H1 (cell line): ENCODE measurements around the gene JAG2. TPM values are rescaled to one million over a fixed set of nuclear protein-coding genes. Genes with fewer than 3 reads are reported as not detected.

Experiments
- CTCF ChIA-PET: fragments of 300-600 bp; sonication (Branson Sonifier 250); formaldehyde crosslinking; loops from one replicate; lab custom pipeline; 2021; ENCODE audit not compliant: partially characterized antibody; lab: Charles Lee
- POLR2A ChIA-PET: fragments of 300-600 bp; sonication (Branson Sonifier 250); formaldehyde crosslinking; loops from one replicate; lab custom pipeline; 2021; ENCODE audit warnings: inconsistent platforms; ENCODE audit not compliant: partially characterized antibody; lab: Charles Lee
- DNase-seq, 2 experiments: peaks; one replicate each; pipeline versions ENCODE4 v3.0.0 to v3.0.0-alpha.2; 2010 to 2022; ENCODE audit warnings: low spot score in 2 of 2, low read depth in 1 of 2, mixed read lengths in 1 of 2
- FAIRE-seq: peaks from 2 replicates; lab custom pipeline; 2011; peaks lifted over from hg19 to GRCh38; lab: Jason Lieb, UNC
- H2AFZ ChIP-seq: 2 replicates; pipeline ENCODE4 v1.8.1; 2012; ENCODE audit warnings: low read length, inconsistent platforms
- H2AK5ac ChIP-seq: 2 replicates; pipeline ENCODE4 v1.6.1; 2013; ENCODE audit warnings: low read depth, low read length
- H2BK120ac ChIP-seq: replicated peaks from 2 replicates; pipeline ENCODE3; 2013; ENCODE audit warnings: low read depth, low read length, inconsistent platforms
- H2BK12ac ChIP-seq: 2 replicates; pipeline ENCODE4 v1.6.1; 2013; ENCODE audit warnings: low read depth, low read length
- H2BK15ac ChIP-seq: 2 replicates; pipeline ENCODE4 v1.6.1; 2013; ENCODE audit warnings: low read length
- H2BK20ac ChIP-seq: 2 replicates; pipeline ENCODE4 v1.6.1; 2013; ENCODE audit warnings: low read length
- H2BK5ac ChIP-seq: 2 replicates; pipeline ENCODE4 v1.6.1; 2013; ENCODE audit warnings: low read depth, low read length
- H3K14ac ChIP-seq: 2 replicates; pipeline ENCODE4 v1.6.1; 2013; ENCODE audit warnings: inconsistent platforms; ENCODE audit not compliant: insufficient read length
- H3K18ac ChIP-seq: 2 replicates; pipeline ENCODE4 v1.6.1; 2013; ENCODE audit warnings: low read length; ENCODE audit errors: extremely low read depth
- H3K23ac ChIP-seq: 2 replicates; pipeline ENCODE4 v1.6.1; 2013; ENCODE audit warnings: inconsistent platforms; ENCODE audit not compliant: insufficient read length
- H3K23me2 ChIP-seq: 2 replicates; pipeline ENCODE4 v1.6.1; 2013; ENCODE audit warnings: low read depth, low read length
- H3K27ac ChIP-seq: 2 replicates; pipeline ENCODE4 v1.6.1; 2011; ENCODE audit warnings: low read depth, low read length, inconsistent platforms
- H3K27me3 ChIP-seq, 4 experiments: replicated peaks in 1 of 4; 1 replicate in 1 of 4; 2 replicates in 3 of 4; pipeline versions ENCODE4 v1.6.1 to v1.8.1; 2011 to 2013; ENCODE audit warnings: low read length in 3 of 4, mild to moderate bottlenecking in 3 of 4, inconsistent platforms in 2 of 4, mixed read lengths in 2 of 4, moderate library complexity in 1 of 4; ENCODE audit not compliant: control insufficient read depth in 3 of 4, insufficient read depth in 3 of 4; ENCODE audit errors: extremely low read depth in 1 of 4
- H3K36me3 ChIP-seq, 4 experiments: 2 replicates each; pipeline versions ENCODE4 v1.6.1 to v1.8.1; 2011 to 2013; ENCODE audit warnings: mild to moderate bottlenecking in 4 of 4, low read length in 3 of 4, moderate library complexity in 2 of 4, control low read depth in 1 of 4, inconsistent platforms in 1 of 4; ENCODE audit not compliant: insufficient read depth in 4 of 4, control insufficient read depth in 2 of 4
- H3K4ac ChIP-seq: replicated peaks from 2 replicates; pipeline ENCODE3; 2013; ENCODE audit warnings: low read length, low read depth, mixed read lengths, inconsistent platforms; ENCODE audit not compliant: insufficient read length
- H3K4me1 ChIP-seq, 4 experiments: replicated peaks in 1 of 4; 1 replicate in 1 of 4; 2 replicates in 3 of 4; pipeline versions ENCODE4 v1.6.1 to v1.8.1; 2011 to 2013; ENCODE audit warnings: low read length in 3 of 4, inconsistent platforms in 2 of 4, mixed read lengths in 1 of 4; ENCODE audit not compliant: insufficient read depth in 4 of 4, control insufficient read depth in 3 of 4
- H3K4me2 ChIP-seq, 2 experiments: 2 replicates each; pipeline versions ENCODE4 v1.6.1 to v1.8.1; 2011 to 2013; ENCODE audit warnings: low read depth in 2 of 2, low read length in 2 of 2, control low read depth in 1 of 2, inconsistent platforms in 1 of 2, mild to moderate bottlenecking in 1 of 2; ENCODE audit not compliant: insufficient read depth in 1 of 2
- H3K4me3 ChIP-seq, 4 experiments: fragments of 200-600, 300-600 bp in 1 of 4; sonication (generic), shearing (Covaris generic), sonication (Bioruptor Twin) in 1 of 4; 2 replicates each; pipeline versions ENCODE4 v1.5.1 to v1.8.1; 2011 to 2016; ENCODE audit warnings: low read length in 4 of 4, low read depth in 3 of 4, control low read depth in 2 of 4, inconsistent platforms in 2 of 4, mild to moderate bottlenecking in 2 of 4, mixed read lengths in 1 of 4, moderate library complexity in 1 of 4; ENCODE audit not compliant: insufficient read depth in 2 of 4; ENCODE audit errors: extremely low read depth in 1 of 4
- H3K56ac ChIP-seq: replicated peaks from 2 replicates; pipeline ENCODE3; 2013; ENCODE audit warnings: low read depth, mild to moderate bottlenecking, mixed read lengths, low read length, inconsistent platforms; ENCODE audit not compliant: insufficient read length
- H3K79me1 ChIP-seq: 2 replicates; pipeline ENCODE4 v1.6.1; 2013; ENCODE audit warnings: low read depth, low read length, control low read depth
- H3K79me2 ChIP-seq, 2 experiments: 2 replicates each; pipeline versions ENCODE4 v1.6.1 to v1.8.1; 2012 to 2013; ENCODE audit warnings: low read length in 2 of 2, mild to moderate bottlenecking in 2 of 2, inconsistent platforms in 1 of 2; ENCODE audit not compliant: insufficient read depth in 2 of 2, control insufficient read depth in 1 of 2
- H3K9ac ChIP-seq, 4 experiments: replicated peaks in 1 of 4; 1 replicate in 1 of 4; 2 replicates in 3 of 4; pipeline versions ENCODE4 v1.6.1 to v1.8.1; 2011 to 2013; ENCODE audit warnings: low read depth in 3 of 4, low read length in 3 of 4, control low read depth in 2 of 4, mild to moderate bottlenecking in 2 of 4, moderate library complexity in 2 of 4, inconsistent platforms in 1 of 4; ENCODE audit errors: extremely low read depth in 1 of 4
- H3K9me3 ChIP-seq, 2 experiments: 2 replicates each; pipeline versions ENCODE4 v1.6.1 to v1.8.1; 2012 to 2013; ENCODE audit warnings: mild to moderate bottlenecking in 2 of 2, moderate library complexity in 2 of 2, control low read depth in 1 of 2, inconsistent platforms in 1 of 2, low read depth in 1 of 2, low read length in 1 of 2, mixed read lengths in 1 of 2; ENCODE audit not compliant: insufficient read depth in 2 of 2
- H4K20me1 ChIP-seq, 2 experiments: replicated peaks in 1 of 2; 2 replicates each; pipeline versions ENCODE3 to v1.8.1; 2011 to 2013; ENCODE audit warnings: inconsistent platforms in 2 of 2, low read length in 2 of 2, mild to moderate bottlenecking in 1 of 2; ENCODE audit not compliant: insufficient read depth in 2 of 2, control insufficient read depth in 1 of 2
- H4K5ac ChIP-seq: 2 replicates; pipeline ENCODE4 v1.6.1; 2013; ENCODE audit warnings: low read length, low read depth, mixed read lengths, inconsistent platforms; ENCODE audit not compliant: insufficient read length
- H4K8ac ChIP-seq: 2 replicates; pipeline ENCODE4 v1.8.0; 2013; ENCODE audit warnings: mild to moderate bottlenecking, moderate library complexity, low read length, inconsistent platforms; ENCODE audit not compliant: insufficient read depth; ENCODE audit errors: extremely low read depth
- H4K91ac ChIP-seq: replicated peaks from 2 replicates; pipeline ENCODE3; 2013; ENCODE audit warnings: low read length, mixed read lengths, inconsistent platforms; ENCODE audit not compliant: insufficient read length
- BRCA1 ChIP-seq: IDR thresholded peaks from 2 replicates; pipeline ENCODE4 v1.6.1; 2012; ENCODE audit warnings: low read depth, low read length, improper control_type of control experiment
- CBX5 ChIP-seq: fragments of 300-800, 300-1000 bp; sonication (generic); IDR thresholded peaks from 2 replicates; pipeline ENCODE4 v1.7.1; 2016; ENCODE audit warnings: antibody characterized with exemption, low read length, low read depth
- GABPA ChIP-seq: IDR thresholded peaks from 2 replicates; pipeline ENCODE4 v1.6.1; 2011; ENCODE audit warnings: mild to moderate bottlenecking, low read length, moderate library complexity, borderline replicate concordance; ENCODE audit not compliant: insufficient read depth
- GTF2F1 ChIP-seq: IDR thresholded peaks from 2 replicates; pipeline ENCODE4 v1.6.1; 2012; ENCODE audit warnings: low read depth, low read length, improper control_type of control experiment, borderline replicate concordance
- HDAC6 ChIP-seq: IDR thresholded peaks from one replicate; pipeline ENCODE4 v1.7.1; 2012; ENCODE audit warnings: low read depth, mild to moderate bottlenecking, inconsistent platforms, low read length, moderate library complexity
- KDM1A ChIP-seq: fragments of 200-600, 300-600 bp; sonication (generic); IDR thresholded peaks from 2 replicates; pipeline ENCODE4 v1.7.1; 2016; ENCODE audit warnings: mild to moderate bottlenecking, low read length, borderline replicate concordance
- NRF1 ChIP-seq: IDR thresholded peaks from 2 replicates; pipeline ENCODE4 v1.6.1; 2011; ENCODE audit warnings: mild to moderate bottlenecking, low read depth, low read length, improper control_type of control experiment
- POLR2AphosphoS5 ChIP-seq: IDR thresholded peaks from 2 replicates; pipeline ENCODE4 v1.6.1; 2011; ENCODE audit warnings: low read depth, low read length
- RNF2 ChIP-seq: fragments of 200-900, 300-1000 bp; sonication (generic); IDR thresholded peaks from 2 replicates; pipeline ENCODE4 v1.7.1; 2016; ENCODE audit warnings: borderline replicate concordance, low read depth, mild to moderate bottlenecking, antibody characterized with exemption, low read length; ENCODE audit not compliant: poor library complexity, severe bottlenecking; ENCODE audit errors: missing control alignments
- SIX5 ChIP-seq: IDR thresholded peaks from 2 replicates; pipeline ENCODE4 v1.6.1; 2011; ENCODE audit warnings: mild to moderate bottlenecking, low read depth, low read length
- SP2 ChIP-seq: IDR thresholded peaks from 2 replicates; pipeline ENCODE4 v1.6.1; 2012; ENCODE audit warnings: mild to moderate bottlenecking, low read length, inconsistent platforms
- SUZ12 ChIP-seq: fragments of 200-600 bp; sonication (generic); IDR thresholded peaks from 2 replicates; pipeline ENCODE4 v1.6.1; 2012; ENCODE audit warnings: mild to moderate bottlenecking, inconsistent platforms, low read length, moderate library complexity, mixed read lengths
- WGBS, 2 experiments: shearing (Covaris generic) in 1 of 2; methylation state at CpG; one replicate each; pipeline versions ENCODE4 v1.1.6 to v1.1.7; 2013 to 2015; ENCODE audit warnings: low lambda C conversion rate in 2 of 2, mixed read lengths in 2 of 2, inconsistent platforms in 1 of 2, low coverage in 1 of 2, missing lambda C conversion rate in 1 of 2; ENCODE audit not compliant: insufficient replicate concordance in 2 of 2, insufficient coverage in 1 of 2, insufficient read length in 1 of 2; ENCODE audit errors: extremely low coverage in 1 of 2, missing lambda C conversion rate in 1 of 2; 5-methylcytosine and 5-hydroxymethylcytosine counted together
- polyA plus RNA-seq, 7 experiments: library from polyadenylated mRNA; depleted of rRNA in 3 of 7; stranded (reverse) in 5 of 7; unstranded in 2 of 7; fragments of >200 nt in 5 of 7; fragments of 200-250 nt in 2 of 7; gene quantifications; 1 replicate in 5 of 7; 2 replicates in 1 of 7; 4 replicates in 1 of 7; pipeline versions ENCODE4 v1.2.1 to v1.2.3, GENCODE V29; 2011 to 2013; ENCODE audit warnings: missing spikeins in 2 of 7, mixed read lengths in 2 of 7
- total RNA-seq: library from RNA; stranded (reverse); fragmentation: NEBNext Ultra II Directional; extraction: Animal tissue kit (Norgen Biotek cat#: 25700); gene quantifications from 2 replicates; pipeline ENCODE4 v1.2.1, GENCODE V29; 2021
- TF ChIP-seq, protein P1 (sequence below): IDR thresholded peaks from 2 replicates; pipeline ENCODE4 v1.6.1; 2011; ENCODE audit warnings: low read depth, mild to moderate bottlenecking, low read length; ENCODE audit not compliant: insufficient read depth

Gene JAG2
- total and polyA plus RNA-seq, 2 of the 8 experiments (the other 6 are each of a cell fraction or from before 2014, with no cell fraction given): 2.8 to 6.2 TPM

DNA sequence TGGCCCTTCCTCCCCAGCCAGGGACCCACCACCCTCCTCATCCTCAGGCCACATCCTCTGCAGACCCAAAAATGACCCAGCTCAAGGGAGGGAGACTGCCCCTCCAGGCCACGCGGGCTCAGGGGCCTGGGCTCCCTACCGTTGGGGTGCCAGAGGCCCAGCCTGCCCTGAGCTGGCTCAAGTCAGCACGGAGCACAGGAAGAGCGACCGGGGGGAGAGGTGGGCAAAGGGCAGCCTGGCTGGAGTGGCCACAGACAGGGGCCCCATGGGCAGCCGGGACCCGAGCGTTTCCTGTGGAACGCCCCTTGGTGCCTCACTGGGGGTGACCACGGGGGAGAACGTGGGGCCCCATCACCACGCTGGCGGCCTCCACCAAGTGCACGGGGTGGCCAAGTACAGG is 10.7 kb downstream of the JAG2 start:
- Histone ChIP-seq H2BK120ac (no peak overlapping the region), H4K5ac (no peak overlapping the region), H3K14ac (no peak overlapping the region), H3K4ac (no peak overlapping the region), H4K20me1 (peaks cover 0 to 5% of the 10 kb centered on the region in 2 experiments), H3K27ac (no peak overlapping the region), H3K79me2 (no peaks in the 10 kb centered on the region), H2AFZ (no peak overlapping the region), H3K4me3 (no peak overlapping the region), H3K56ac (no peak overlapping the region), H3K9me3 (no peaks in the 10 kb centered on the region), H3K23me2 (0 out of 2 replicates have a peak, but pooled peaks cover 2% of the 10 kb centered on the region), H3K27me3 (no peaks in the 10 kb centered on the region), H4K91ac (no peak overlapping the region), H4K8ac (peak overlapping the region; percentile 77; the same call in 1 of the 2 replicates), H2AK5ac (no peak overlapping the region), H2BK20ac (no peak overlapping the region), H2BK15ac (no peak overlapping the region; the same call in 1 of the 2 replicates), H3K4me1 (peaks cover 0 to 6% (median 0%) of the 10 kb centered on the region in 4 experiments; a peak in 5 of 7 replicates), H2BK12ac (no peak overlapping the region), H3K18ac (no peak overlapping the region), H3K4me2 (no peak overlapping the region), H2BK5ac (no peak overlapping the region), H3K36me3 (no peaks in the 10 kb centered on the region), H3K23ac (no peak overlapping the region), H3K79me1 (peaks cover 4% of the 10 kb centered on the region; the same call in 1 of the 2 replicates), H3K9ac (no peak overlapping the region)
- CTCF ChIA-PET: interaction anchor here (0.7 to 2.6 kb wide), 2 partner anchors 8 to 43 kb away, joined by 3 to 12 read pairs; no protein-coding TSS in a partner anchor
- FAIRE-seq (no peak), DNase-seq (no peak)
- POLR2A ChIA-PET: no interaction called here
- 96% methylated on average over 12 of the region's 15 CpGs; no CpG with 5 or more reads in 1 of the 2 experiments for WGBS, 2 experiments
- TF ChIP-seq CBX5 (no peak), GABPA (no peak), KDM1A (no peak), BRCA1 (no peak), HDAC6 (no peak), SIX5 (no peak), SUZ12 (no peak), SP2 (no peak), GTF2F1 (no peak), RNF2 (no peak), NRF1 (no peak), POLR2AphosphoS5 (no peak)
- TF ChIP-seq, protein P1, sequence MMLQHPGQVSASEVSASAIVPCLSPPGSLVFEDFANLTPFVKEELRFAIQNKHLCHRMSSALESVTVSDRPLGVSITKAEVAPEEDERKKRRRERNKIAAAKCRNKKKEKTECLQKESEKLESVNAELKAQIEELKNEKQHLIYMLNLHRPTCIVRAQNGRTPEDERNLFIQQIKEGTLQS: no peak
